NCI-H2196 (cell line): Measurements from ENCODE around the gene HECA.
"Not testable (repeated sequence)": the region's sequence is repeated elsewhere in the genome, so short reads cannot be mapped to it uniquely, and the experiment has no call there.

ENCODE experiments used
- DNase-seq: peaks from one replicate; lab custom pipeline; 2025; ENCODE audit not compliant: unreplicated experiment; lab: John Stamatoyannopoulos, UW

The HECA gene

GRCh38 chr6:139134817-139135577 is at the start of gene HECA:
Gene HECA, plus strand, starts transcription at chr6:139135080. Its CDS starts 317 bp downstream, at chr6:139135397.
- DNase-seq: peak; percentile 95

- no peak for DNase-seq
These were observed 43.1 kb upstream of the HECA start for GRCh38 chr6:139091826-139092225.

GRCh38 chr6:139099984-139100383 is 34.9 kb upstream of the HECA start:
- no peak for DNase-seq

GRCh38 chr6:139107051-139107450 is 27.8 kb upstream of the HECA start:
- DNase-seq: no peak

GRCh38 chr6:139108378-139108777 is 26.5 kb upstream of the HECA start:
- no peak for DNase-seq

GRCh38 chr6:139109558-139109957 is 25.3 kb upstream of the HECA start:
- no peak for DNase-seq

- DNase-seq: no peak
These were observed 22.7 kb upstream of the HECA start for GRCh38 chr6:139112146-139112545.

- no peak for DNase-seq
These were observed 22.3 kb upstream of the HECA start for GRCh38 chr6:139112561-139112960.

- DNase-seq: no peak
These were observed 20.1 kb upstream of the HECA start for GRCh38 chr6:139114746-139115145.

- no peak for DNase-seq
These were observed 18.7 kb upstream of the HECA start for GRCh38 chr6:139115989-139116758.

GRCh38 chr6:139117734-139118133 is 17.1 kb upstream of the HECA start:
- no peak for DNase-seq

- DNase-seq: no peak
These were observed 15.3 kb upstream of the HECA start for GRCh38 chr6:139119552-139119951.

GRCh38 chr6:139122823-139123222 is 12.1 kb upstream of the HECA start:
- DNase-seq: not testable (repeated sequence)

GRCh38 chr6:139124887-139125672 is 9.8 kb upstream of the HECA start:
- no peak for DNase-seq

GRCh38 chr6:139126255-139126654 is 8.6 kb upstream of the HECA start:
- no peak for DNase-seq

- DNase-seq: no peak
These were observed 7.9 kb upstream of the HECA start for GRCh38 chr6:139126931-139127330.

GRCh38 chr6:139129284-139129683 is 5.6 kb upstream of the HECA start:
- DNase-seq: no peak

GRCh38 chr6:139131736-139132280 is 3.1 kb upstream of the HECA start:
- DNase-seq: no peak

GRCh38 chr6:139133262-139134063 is 1.4 kb upstream of the HECA start:
- no peak for DNase-seq

- DNase-seq: no peak
These were observed 850 bp upstream of the HECA start for GRCh38 chr6:139134064-139134395.
